Measurements from ENCODE around the gene CMTM6. TPM values are rescaled to one million over a fixed set of nuclear protein-coding genes. Genes with fewer than 3 reads are reported as not detected.

Gene CMTM6
- total and polyA plus RNA-seq, 2 of the 8 experiments (the other 6 are each of a cell fraction or from before 2014, with no cell fraction given), result 24.0 to 51.5 TPM

DNA sequence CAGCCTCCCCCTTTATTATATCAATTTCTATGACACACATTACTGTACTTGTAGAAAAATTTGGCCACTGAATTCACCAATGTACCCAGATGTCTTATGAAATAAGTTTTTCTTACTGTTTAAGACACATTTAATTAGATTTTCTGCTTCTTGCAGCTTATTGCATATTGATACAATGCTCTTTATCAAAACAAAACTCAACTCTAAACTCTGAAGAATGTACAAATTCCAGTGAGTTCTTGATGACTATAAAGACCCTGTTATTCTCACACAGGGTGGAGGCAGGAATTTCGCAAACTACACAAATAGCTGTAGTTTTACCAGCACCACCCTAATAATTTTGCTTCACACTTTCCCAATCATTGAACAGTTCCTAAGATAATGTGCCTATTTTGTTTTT, 22.0 kb downstream of the CMTM6 start:
- H3K4me2 ChIP-seq (ENCODE audit: insufficient read depth in 1 of 2, low read depth in 2 of 2, low read length in 2 of 2), result no peak overlapping the region
- no peaks in the 10 kb centered on the region for H3K79me2 ChIP-seq (ENCODE audit: control insufficient read depth in 1 of 2, insufficient read depth in 2 of 2, low read length in 2 of 2)
- no peak overlapping the region for H3K27ac ChIP-seq (ENCODE audit: low read depth, low read length)
- H2BK15ac ChIP-seq (ENCODE audit: low read length), result no peak overlapping the region
- no peak overlapping the region for H4K5ac ChIP-seq (ENCODE audit: insufficient read length, low read depth, low read length)
- H3K18ac ChIP-seq (ENCODE audit: extremely low read depth, low read length), result no peak overlapping the region
- no peak overlapping the region for H3K14ac ChIP-seq (ENCODE audit: insufficient read length)
- H2BK120ac ChIP-seq (replicated peaks; ENCODE audit: low read depth, low read length), result no peak overlapping the region
- 97% methylated on average over 1 of the region's 1 CpG; no CpG with 5 or more reads in 1 of the 2 experiments for WGBS, 2 experiments (ENCODE audit: extremely low coverage in 1 of 2, insufficient coverage in 1 of 2, insufficient read length in 1 of 2, insufficient replicate concordance in 2 of 2, low coverage in 1 of 2, low lambda C conversion rate in 2 of 2, missing lambda C conversion rate in 1 of 2)
- no peaks in the 10 kb centered on the region for H3K9me3 ChIP-seq (ENCODE audit: insufficient read depth in 2 of 2, low read depth in 1 of 2, low read length in 1 of 2)
- no peak overlapping the region for H3K23ac ChIP-seq (ENCODE audit: insufficient read length)
- TF ChIP-seq PHF8 (conservative IDR thresholded peaks at IDR 0.05; ENCODE audit: low read depth, low read length) (no peak), SIRT6 (IDR thresholded peaks at IDR 0.05; ENCODE audit: low read length) (no peak), RBBP5 (IDR thresholded peaks at IDR 0.05; ENCODE audit: borderline replicate concordance, low read depth, low read length) (no peak), BRCA1 (IDR thresholded peaks at IDR 0.05; ENCODE audit: low read depth, low read length) (no peak), HDAC2 (IDR thresholded peaks at IDR 0.05; ENCODE audit: borderline replicate concordance in 1 of 2, low read depth in 2 of 2, low read length in 2 of 2) (no peak)
- TF ChIP-seq, protein P1, sequence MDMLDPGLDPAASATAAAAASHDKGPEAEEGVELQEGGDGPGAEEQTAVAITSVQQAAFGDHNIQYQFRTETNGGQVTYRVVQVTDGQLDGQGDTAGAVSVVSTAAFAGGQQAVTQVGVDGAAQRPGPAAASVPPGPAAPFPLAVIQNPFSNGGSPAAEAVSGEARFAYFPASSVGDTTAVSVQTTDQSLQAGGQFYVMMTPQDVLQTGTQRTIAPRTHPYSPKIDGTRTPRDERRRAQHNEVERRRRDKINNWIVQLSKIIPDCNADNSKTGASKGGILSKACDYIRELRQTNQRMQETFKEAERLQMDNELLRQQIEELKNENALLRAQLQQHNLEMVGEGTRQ (IDR thresholded peaks at IDR 0.05; ENCODE audit: low read length), result no peak
- no peaks in the 10 kb centered on the region for H3K79me1 ChIP-seq (ENCODE audit: low read depth, low read length)
- H4K91ac ChIP-seq (replicated peaks; ENCODE audit: insufficient read length, low read length), result no peak overlapping the region
- no peak overlapping the region for H3K9ac ChIP-seq (replicated peaks in 1 of 4; ENCODE audit: extremely low read depth in 1 of 4, low read depth in 3 of 4, low read length in 3 of 4)
- H3K4me3 ChIP-seq (ENCODE audit: extremely low read depth in 1 of 4, insufficient read depth in 2 of 4, low read depth in 3 of 4, low read length in 4 of 4), result no peak overlapping the region
- no peak overlapping the region for H2BK12ac ChIP-seq (ENCODE audit: low read depth, low read length)
- no peak overlapping the region for H2AK5ac ChIP-seq (ENCODE audit: low read depth, low read length)
- H3K27me3 ChIP-seq (replicated peaks in 1 of 4; ENCODE audit: control insufficient read depth in 3 of 4, extremely low read depth in 1 of 4, insufficient read depth in 3 of 4, low read length in 3 of 4), result no peaks in the 10 kb centered on the region
- no peak overlapping the region; the same call in 1 of the 2 replicates for H4K8ac ChIP-seq (ENCODE audit: extremely low read depth, insufficient read depth, low read length)
- H2BK5ac ChIP-seq (ENCODE audit: low read depth, low read length), result no peak overlapping the region
- CTCF ChIA-PET (ENCODE audit: partially characterized antibody), result interaction anchor here (1.6 to 1.8 kb wide), 3 partner anchors 10 to 13 kb away, joined by 4 to 6 read pairs (median 5); no protein-coding TSS in a partner anchor
- H3K4me1 ChIP-seq (replicated peaks in 1 of 4; ENCODE audit: control insufficient read depth in 3 of 4, insufficient read depth in 4 of 4, low read length in 3 of 4), result no peaks in the 10 kb centered on the region
- FAIRE-seq (no peak), DNase-seq (ENCODE audit: low read depth in 1 of 2, low spot score in 2 of 2) (no peak)
- no peak overlapping the region for H2BK20ac ChIP-seq (ENCODE audit: low read length)
- H2AFZ ChIP-seq (ENCODE audit: low read length), result no peak overlapping the region
- H3K36me3 ChIP-seq (ENCODE audit: control insufficient read depth in 2 of 4, insufficient read depth in 4 of 4, low read length in 3 of 4), result peaks cover 0 to 11% (median 5%) of the 10 kb centered on the region in 4 experiments; a peak in 3 of 8 replicates
- no peaks in the 10 kb centered on the region; the same call in 1 of the 2 replicates for H3K23me2 ChIP-seq (ENCODE audit: low read depth, low read length)
- POLR2A ChIA-PET (ENCODE audit: partially characterized antibody), result interaction anchor here (1.0 kb wide), 1 partner anchor 21 kb away, joined by 3 read pairs; no protein-coding TSS in a partner anchor
- H3K4ac ChIP-seq (replicated peaks; ENCODE audit: insufficient read length, low read depth, low read length), result no peak overlapping the region
- H4K20me1 ChIP-seq (replicated peaks in 1 of 2; ENCODE audit: control insufficient read depth in 1 of 2, insufficient read depth in 2 of 2, low read length in 2 of 2), result peaks cover 0 to 1% of the 10 kb centered on the region in 2 experiments
- no peak overlapping the region for H3K56ac ChIP-seq (replicated peaks; ENCODE audit: insufficient read length, low read depth, low read length)

Data from H1 (cell line).